D721Med (cell line): ENCODE data around the gene CACTIN.
"Not testable (repeated sequence)": the region's sequence is repeated elsewhere in the genome, so short reads cannot be mapped to it uniquely, and the experiment has no call there.

Experiments used
- DNase-seq: peaks from one replicate; pipeline ENCODE4 v3.0.0; 2011; ENCODE audit warnings: low spot score; ENCODE audit not compliant: insufficient read length
- FAIRE-seq: peaks from 2 replicates; lab custom pipeline; 2011; peaks lifted over from hg19 to GRCh38; lab: Jason Lieb, UNC
- TF ChIP-seq, protein P1 (sequence below): IDR thresholded peaks from 2 replicates; pipeline ENCODE4 v1.5.1; 2012; ENCODE audit warnings: mild to moderate bottlenecking, control low read depth; ENCODE audit not compliant: insufficient read depth; ENCODE audit errors: missing control alignments

Gene CACTIN

DNA sequence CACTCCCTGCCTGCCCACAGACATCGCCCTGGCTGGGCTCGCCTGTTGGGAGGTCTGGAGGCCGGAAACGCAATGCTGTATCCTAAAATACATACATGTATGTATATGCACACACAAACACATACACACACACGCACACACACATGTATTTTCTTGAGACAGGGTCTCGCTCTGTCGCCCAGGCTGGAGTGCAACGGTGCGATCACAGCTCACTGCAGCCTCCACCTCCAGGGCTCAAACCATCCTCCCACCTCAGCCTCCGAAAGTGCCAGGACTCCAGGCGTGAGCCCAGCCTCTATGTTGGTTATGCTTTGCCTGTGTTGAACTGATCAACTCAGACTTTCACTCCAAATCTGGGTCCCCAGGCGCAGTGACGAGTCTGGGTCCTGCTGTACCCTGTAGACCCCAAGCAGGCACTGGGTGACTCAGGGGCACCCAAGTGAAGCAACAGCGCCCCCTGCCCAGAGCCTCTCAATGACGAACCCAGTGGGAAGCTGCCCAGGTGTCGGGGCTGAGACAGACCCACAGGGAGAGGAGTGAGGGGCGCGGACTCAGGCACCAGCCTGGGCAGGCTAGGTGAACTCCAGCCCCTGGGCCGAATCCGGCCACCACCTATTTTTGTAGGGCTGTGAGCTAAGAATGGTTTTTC is 27.4 kb upstream of the CACTIN start:
- FAIRE-seq = no peak
- TF ChIP-seq, protein P1, sequence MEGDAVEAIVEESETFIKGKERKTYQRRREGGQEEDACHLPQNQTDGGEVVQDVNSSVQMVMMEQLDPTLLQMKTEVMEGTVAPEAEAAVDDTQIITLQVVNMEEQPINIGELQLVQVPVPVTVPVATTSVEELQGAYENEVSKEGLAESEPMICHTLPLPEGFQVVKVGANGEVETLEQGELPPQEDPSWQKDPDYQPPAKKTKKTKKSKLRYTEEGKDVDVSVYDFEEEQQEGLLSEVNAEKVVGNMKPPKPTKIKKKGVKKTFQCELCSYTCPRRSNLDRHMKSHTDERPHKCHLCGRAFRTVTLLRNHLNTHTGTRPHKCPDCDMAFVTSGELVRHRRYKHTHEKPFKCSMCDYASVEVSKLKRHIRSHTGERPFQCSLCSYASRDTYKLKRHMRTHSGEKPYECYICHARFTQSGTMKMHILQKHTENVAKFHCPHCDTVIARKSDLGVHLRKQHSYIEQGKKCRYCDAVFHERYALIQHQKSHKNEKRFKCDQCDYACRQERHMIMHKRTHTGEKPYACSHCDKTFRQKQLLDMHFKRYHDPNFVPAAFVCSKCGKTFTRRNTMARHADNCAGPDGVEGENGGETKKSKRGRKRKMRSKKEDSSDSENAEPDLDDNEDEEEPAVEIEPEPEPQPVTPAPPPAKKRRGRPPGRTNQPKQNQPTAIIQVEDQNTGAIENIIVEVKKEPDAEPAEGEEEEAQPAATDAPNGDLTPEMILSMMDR = peak; percentile 18
- DNase-seq = no peak

DNA sequence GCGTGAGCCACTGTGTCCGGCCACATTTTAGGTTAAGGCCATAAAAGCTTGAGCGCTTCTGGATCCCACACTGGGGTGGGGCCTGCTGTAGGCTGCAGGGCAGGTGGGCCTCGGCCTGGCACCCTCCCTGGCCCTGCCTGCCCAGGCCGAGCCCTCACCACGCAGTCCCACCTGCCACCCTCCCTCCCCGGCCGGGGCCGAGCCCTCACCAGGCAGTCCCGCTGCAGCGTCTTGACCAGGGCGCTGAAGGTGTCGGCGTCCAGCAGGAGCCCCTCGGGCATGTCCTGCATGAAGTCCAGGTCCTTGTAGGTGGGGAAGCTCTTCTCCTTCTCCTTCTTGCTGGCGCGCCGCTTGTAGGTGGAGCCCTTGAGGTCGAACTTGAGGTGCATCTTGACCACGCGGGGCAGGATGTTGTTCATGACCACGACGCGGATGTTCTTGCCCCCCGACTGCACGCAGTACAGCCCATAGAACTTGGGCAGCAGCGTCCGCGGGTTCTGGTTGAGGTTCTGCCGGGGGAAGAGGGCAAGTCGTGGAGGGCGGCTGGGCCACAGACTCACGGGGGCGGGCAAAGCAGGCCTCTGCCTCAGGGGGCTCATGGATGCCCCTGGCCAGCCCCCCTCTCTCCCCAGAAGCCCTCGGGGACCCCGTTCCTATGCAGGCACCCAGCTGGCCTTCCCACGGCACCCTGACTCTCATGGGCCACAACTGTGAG is 26.6 kb upstream of the CACTIN start:
- no peak for DNase-seq
- FAIRE-seq = no peak
- TF ChIP-seq, protein P1 = no peak

DNA sequence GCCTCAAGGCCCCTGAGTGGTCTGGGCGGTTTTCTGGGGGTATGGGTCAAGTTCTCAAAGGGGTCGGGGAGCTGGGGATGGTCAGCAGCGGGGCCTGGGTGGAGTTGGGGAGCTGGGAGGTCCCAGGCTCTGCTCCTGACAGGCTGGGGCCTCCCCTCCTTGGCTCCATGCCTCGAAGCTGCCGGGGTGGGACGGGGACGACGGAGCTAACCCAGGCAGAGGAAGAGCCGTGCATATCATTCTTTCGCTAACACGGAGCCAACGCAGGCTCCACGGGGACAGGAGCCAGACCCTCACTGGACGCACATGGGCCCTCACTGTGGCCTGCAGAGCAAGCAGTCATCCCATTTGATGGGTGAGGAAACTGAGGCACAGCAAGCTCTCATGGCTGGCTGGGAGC is 25.8 kb upstream of the CACTIN start:
- no peak for FAIRE-seq

GRCh38 chr19:3651684-3652083 is 25.1 kb upstream of the CACTIN start:
- FAIRE-seq (no peak), DNase-seq (no peak)
- TF ChIP-seq, protein P1 = no peak

More for the DNA sequence above, 25.8 kb upstream of the CACTIN start:
- TF ChIP-seq, protein P1 = no peak
- no peak for DNase-seq

- FAIRE-seq (no peak), DNase-seq (no peak)
- TF ChIP-seq, protein P1 = no peak
Measured at GRCh38 chr19:3649888-3650287, 23.3 kb upstream of the CACTIN start.

DNA sequence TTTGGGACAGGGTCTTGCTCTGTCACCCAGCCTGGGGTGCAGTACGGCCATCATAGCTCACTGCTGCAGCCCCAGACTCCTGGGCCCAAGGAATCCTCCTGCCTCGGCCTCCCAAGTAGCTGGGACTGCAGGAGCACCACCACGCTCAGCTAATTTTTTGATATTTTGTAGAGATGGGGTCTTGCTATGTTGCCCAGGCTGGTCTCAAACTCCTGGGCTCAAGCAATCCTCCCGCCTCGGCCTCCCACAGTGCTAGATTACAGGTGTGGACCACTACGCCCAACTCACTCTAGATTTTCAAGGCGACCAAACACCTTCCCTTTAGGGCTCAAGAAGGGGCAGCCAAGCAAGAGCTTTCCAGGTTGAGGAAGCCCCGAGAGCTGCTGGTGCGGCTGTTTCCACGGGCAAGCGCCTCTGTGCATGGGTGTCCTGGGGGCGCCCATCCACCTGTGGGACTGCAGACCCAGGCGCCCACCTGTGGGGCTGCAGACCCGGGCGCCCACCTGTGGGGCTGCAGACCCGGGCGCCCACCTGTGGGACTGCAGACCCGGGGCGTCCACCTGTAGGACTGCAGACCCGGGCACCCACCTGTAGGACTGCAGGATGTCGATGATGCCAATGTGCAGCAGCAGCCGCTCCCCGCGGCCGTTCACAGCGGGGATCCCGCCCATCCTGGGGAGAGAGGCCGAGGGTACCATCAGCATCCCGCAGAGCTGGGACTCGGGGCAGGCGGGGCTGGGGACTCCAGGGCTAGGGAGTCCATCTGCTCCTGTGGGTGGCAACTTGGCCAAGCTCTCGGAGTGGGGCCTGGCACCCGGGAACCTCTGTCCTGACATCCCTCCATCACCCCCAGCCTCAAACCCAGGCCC is 21.7 kb upstream of the CACTIN start:
- FAIRE-seq (no peak), DNase-seq (no peak)
- TF ChIP-seq, protein P1 = no peak

GRCh38 chr19:3647102-3647501 is 20.5 kb upstream of the CACTIN start:
- not testable (repeated sequence) for FAIRE-seq, DNase-seq
